ENCODE measurements around the gene REPIN1. TPM values are rescaled to one million over a fixed set of nuclear protein-coding genes. Genes with fewer than 3 reads are reported as not detected.

The REPIN1 gene
- total and polyA plus RNA-seq, 9 of the 15 experiments (the other 6 are each of a cell fraction or from before 2014, with no cell fraction given), result 8.1 to 283 (median 94.3) TPM

GRCh38 chr7:150343225-150343624, 25.4 kb upstream of the REPIN1 start:
- Histone ChIP-seq H3K4me1 (replicated peaks in 1 of 2; ENCODE audit: control insufficient read depth in 2 of 2, insufficient read depth in 2 of 2, low read length in 2 of 2) (peaks cover 0 to 25% of the 10 kb centered on the region in 2 experiments; a peak in 3 of 5 replicates), H3K9ac (ENCODE audit: insufficient read depth in 1 of 2, low read depth in 2 of 2, low read length in 2 of 2) (no peak overlapping the region), H3K9me1 (ENCODE audit: control insufficient read depth, insufficient read depth, low read length) (no peaks in the 10 kb centered on the region), H3K4me2 (ENCODE audit: insufficient read depth, low read length) (no peak overlapping the region), H3K36me3 (ENCODE audit: control insufficient read depth, insufficient read depth, low read length) (no peaks in the 10 kb centered on the region), H2AFZ (ENCODE audit: low read depth, low read length) (no peak overlapping the region), H4K20me1 (replicated peaks; ENCODE audit: control insufficient read depth, insufficient read depth, low read length) (peaks cover 5% of the 10 kb centered on the region; the same call in 1 of the 2 replicates), H3K9me3 (replicated peaks; ENCODE audit: control insufficient read depth, insufficient read depth, low read depth, low read length) (no peaks in the 10 kb centered on the region), H3K27me3 (ENCODE audit: control insufficient read depth in 2 of 2, insufficient read depth in 2 of 2, low read length in 2 of 2) (peaks cover 11 to 21% of the 10 kb centered on the region in 2 experiments; a peak in 4 of 5 replicates), H3K79me2 (ENCODE audit: control insufficient read depth, insufficient read depth, low read length) (no peaks in the 10 kb centered on the region), H3K4me3 (no peak overlapping the region), H3K27ac (ENCODE audit: extremely low read depth, low read depth, low read length) (no peak overlapping the region)
- DNase-seq (ENCODE audit: extremely low read depth in 1 of 4, low spot score in 3 of 4) (no peak), ATAC-seq (no peak), FAIRE-seq (no peak)
- WGBS (ENCODE audit: insufficient coverage, low coverage, missing lambda C conversion rate), result 2% methylated on average over 2 of the region's 2 CpGs
- intact Hi-C loops (cut with micrococcal nuclease), result no loop called here
- TF ChIP-seq SAFB (IDR thresholded peaks at IDR 0.05; ENCODE audit: borderline replicate concordance, low read depth, low read length), result no peak
- no peak for TF ChIP-seq NCOR1 (IDR thresholded peaks at IDR 0.05)
- no peak for TF ChIP-seq CLOCK (CRISPR knock-in tag; IDR thresholded peaks at IDR 0.05; ENCODE audit: borderline replicate concordance)
- TF ChIP-seq ZNF431 (CRISPR knock-in tag; IDR thresholded peaks at IDR 0.05), result no peak
- ChIA-PET CTCF (ENCODE audit: low intra/inter-chr PET ratio) (no interaction called here), POLR2A (interaction anchor here (0.7 to 1.5 kb wide), 6 partner anchors 8 to 34 kb away, joined by 3 to 6 read pairs (median 4); no protein-coding TSS in a partner anchor)
- in situ Hi-C loops (cut with MboI), result no loop called here
- BruUV-seq (replicated peaks), result no TSS peak

Data from K562 (cell line).